ENCODE results near the gene ANO7.

ANO7 gene

GRCh38 chr2:241272303-241273209 is 84.1 kb downstream of the ANO7 start:
- no peak for TF ChIP-seq CTCF (conservative IDR thresholded peaks at IDR 0.05)
- peak overlapping the region; percentile 92 for H3K27ac ChIP-seq

GRCh38 chr2:241273210-241274020 is 84.9 kb downstream of the ANO7 start:
- TF ChIP-seq CTCF (conservative IDR thresholded peaks at IDR 0.05) = 0 out of 2 replicates have a peak, but pooled peaks have one; percentile 11
- peak overlapping the region; percentile 92 for H3K27ac ChIP-seq

- TF ChIP-seq CTCF (conservative IDR thresholded peaks at IDR 0.05) = no peak
- H3K27ac ChIP-seq = peak overlapping the region; percentile 92
These were observed 85.7 kb downstream of the ANO7 start for GRCh38 chr2:241274127-241274526.
